22Rv1 (cell line): ENCODE data around the gene SMG7.

Experiments used
- ZFX ChIP-seq: fragments of 450-650 bp; IDR thresholded peaks from 2 replicates; pipeline ENCODE4 v1.6.1; 2017; ENCODE audit warnings: antibody characterized with exemption, borderline replicate concordance
- TF ChIP-seq, protein P1 (sequence below): fragments of 450-650 bp; IDR thresholded peaks from 2 replicates; pipeline ENCODE4 v1.5.1; 2017; ENCODE audit warnings: mild to moderate bottlenecking

GRCh38 chr1:183592733-183593132 is 120.4 kb downstream of the SMG7 start:
- TF ChIP-seq, protein P1, sequence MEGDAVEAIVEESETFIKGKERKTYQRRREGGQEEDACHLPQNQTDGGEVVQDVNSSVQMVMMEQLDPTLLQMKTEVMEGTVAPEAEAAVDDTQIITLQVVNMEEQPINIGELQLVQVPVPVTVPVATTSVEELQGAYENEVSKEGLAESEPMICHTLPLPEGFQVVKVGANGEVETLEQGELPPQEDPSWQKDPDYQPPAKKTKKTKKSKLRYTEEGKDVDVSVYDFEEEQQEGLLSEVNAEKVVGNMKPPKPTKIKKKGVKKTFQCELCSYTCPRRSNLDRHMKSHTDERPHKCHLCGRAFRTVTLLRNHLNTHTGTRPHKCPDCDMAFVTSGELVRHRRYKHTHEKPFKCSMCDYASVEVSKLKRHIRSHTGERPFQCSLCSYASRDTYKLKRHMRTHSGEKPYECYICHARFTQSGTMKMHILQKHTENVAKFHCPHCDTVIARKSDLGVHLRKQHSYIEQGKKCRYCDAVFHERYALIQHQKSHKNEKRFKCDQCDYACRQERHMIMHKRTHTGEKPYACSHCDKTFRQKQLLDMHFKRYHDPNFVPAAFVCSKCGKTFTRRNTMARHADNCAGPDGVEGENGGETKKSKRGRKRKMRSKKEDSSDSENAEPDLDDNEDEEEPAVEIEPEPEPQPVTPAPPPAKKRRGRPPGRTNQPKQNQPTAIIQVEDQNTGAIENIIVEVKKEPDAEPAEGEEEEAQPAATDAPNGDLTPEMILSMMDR: no peak
- no peak for TF ChIP-seq ZFX
